ENCODE measurements around the gene SCMH1. TPM values are rescaled to one million over a fixed set of nuclear protein-coding genes. Genes with fewer than 3 reads are reported as not detected.

SCMH1 gene
- polyA plus RNA-seq, 1 donor from 2014 or later, result 23.0 TPM

DNA sequence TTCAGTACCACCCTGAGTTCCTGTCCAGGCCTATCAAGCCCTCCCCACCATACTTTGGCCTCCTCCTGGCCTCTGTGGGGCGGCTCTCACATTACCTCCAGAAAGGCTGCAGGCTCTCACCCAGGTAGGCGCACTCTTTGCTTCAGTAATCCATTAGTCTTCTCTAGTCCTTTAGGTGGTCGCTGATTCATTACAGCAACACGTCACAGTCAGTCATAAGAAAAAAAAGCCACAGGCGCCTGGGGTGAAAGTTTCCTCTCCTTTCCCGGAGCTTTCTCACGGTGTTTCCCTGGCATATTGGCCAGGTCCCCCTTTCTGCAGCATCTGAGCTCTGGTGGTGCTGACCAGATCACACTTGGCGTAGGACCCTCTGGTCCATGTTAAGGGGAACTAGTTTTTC, 232.6 kb downstream of the SCMH1 start:
- H3K36me3 ChIP-seq (ENCODE audit: insufficient read depth, low read length), result peaks cover 16% of the 10 kb centered on the region
- no peaks in the 10 kb centered on the region for H4K20me1 ChIP-seq (ENCODE audit: insufficient read depth)

GRCh38 chr1:41006942-41007865, 234.9 kb downstream of the SCMH1 start:
- no peak overlapping the region for H2AFZ ChIP-seq (ENCODE audit: low read depth, low read length)
- H3K27ac ChIP-seq (ENCODE audit: low read length), result no peak overlapping the region
- H3K27me3 ChIP-seq (ENCODE audit: insufficient read depth, low read depth, low read length), result no peaks in the 10 kb centered on the region
- H4K20me1 ChIP-seq (ENCODE audit: insufficient read depth), result no peaks in the 10 kb centered on the region
- H3K79me2 ChIP-seq (replicated peaks; ENCODE audit: insufficient read depth, low read length), result no peaks in the 10 kb centered on the region
- no peak overlapping the region for H3K9ac ChIP-seq (ENCODE audit: low read length)
- H3K4me3 ChIP-seq (ENCODE audit: low read length), result no peak overlapping the region
- no peaks in the 10 kb centered on the region for H3K9me2 ChIP-seq (ENCODE audit: insufficient read depth, low read length)
- no peaks in the 10 kb centered on the region for H3K9me3 ChIP-seq (ENCODE audit: low read length)
- peaks cover 32% of the 10 kb centered on the region for H3K36me3 ChIP-seq (ENCODE audit: insufficient read depth, low read length)
- no peak overlapping the region for H3K4me2 ChIP-seq (ENCODE audit: low read length)
- H3F3A ChIP-seq (ENCODE audit: insufficient read depth, low read length, poor library complexity, severe bottlenecking), result no peaks in the 10 kb centered on the region
- no peak for TF ChIP-seq MXI1 (conservative IDR thresholded peaks at IDR 0.05; ENCODE audit: poor library complexity, severe bottlenecking)
- TF ChIP-seq EZH2 (IDR thresholded peaks at IDR 0.05; ENCODE audit: borderline replicate concordance, insufficient read depth, low read length, poor library complexity, severe bottlenecking), result no peak
- TF ChIP-seq REST (IDR thresholded peaks at IDR 0.05; ENCODE audit: borderline replicate concordance), result no peak
- TF ChIP-seq POLR2AphosphoS5 (IDR thresholded peaks at IDR 0.05), result no peak
- TF ChIP-seq RAD21 (conservative IDR thresholded peaks at IDR 0.05), result no peak
- no peak for TF ChIP-seq EP300 (conservative IDR thresholded peaks at IDR 0.05; ENCODE audit: poor library complexity, severe bottlenecking)
- no peak for TF ChIP-seq SMC3 (conservative IDR thresholded peaks at IDR 0.05; ENCODE audit: poor library complexity)

More for the DNA sequence above, 232.6 kb downstream of the SCMH1 start:
- Histone ChIP-seq H3K4me3 (ENCODE audit: low read length) (no peak overlapping the region), H3F3A (ENCODE audit: insufficient read depth, low read length, poor library complexity, severe bottlenecking) (no peaks in the 10 kb centered on the region), H3K27ac (ENCODE audit: low read length) (no peak overlapping the region), H3K9ac (ENCODE audit: low read length) (no peak overlapping the region), H2AFZ (ENCODE audit: low read depth, low read length) (no peak overlapping the region), H3K4me2 (ENCODE audit: low read length) (no peak overlapping the region), H3K79me2 (replicated peaks; ENCODE audit: insufficient read depth, low read length) (no peaks in the 10 kb centered on the region), H3K27me3 (ENCODE audit: insufficient read depth, low read depth, low read length) (no peaks in the 10 kb centered on the region), H3K9me2 (ENCODE audit: insufficient read depth, low read length) (no peaks in the 10 kb centered on the region), H3K9me3 (ENCODE audit: low read length) (no peaks in the 10 kb centered on the region)
- no peak for TF ChIP-seq MXI1 (conservative IDR thresholded peaks at IDR 0.05; ENCODE audit: poor library complexity, severe bottlenecking)
- TF ChIP-seq EZH2 (IDR thresholded peaks at IDR 0.05; ENCODE audit: borderline replicate concordance, insufficient read depth, low read length, poor library complexity, severe bottlenecking), result no peak
- no peak for TF ChIP-seq REST (IDR thresholded peaks at IDR 0.05; ENCODE audit: borderline replicate concordance)
- TF ChIP-seq CTCF (IDR thresholded peaks at IDR 0.05; ENCODE audit: poor library complexity, severe bottlenecking), result no peak
- TF ChIP-seq EP300 (conservative IDR thresholded peaks at IDR 0.05; ENCODE audit: poor library complexity, severe bottlenecking), result no peak
- no peak for TF ChIP-seq TAF1 (IDR thresholded peaks at IDR 0.05; ENCODE audit: low read depth)
- no peak for TF ChIP-seq POLR2AphosphoS5 (IDR thresholded peaks at IDR 0.05)

All from neural cell (in vitro differentiated cells).